GM19372 (cell line): Measurements from ENCODE around the gene PTPRD.
"Not testable (repeated sequence)": the region's sequence is repeated elsewhere in the genome, so short reads cannot be mapped to it uniquely, and the experiment has no call there.

Experiments used
- ATAC-seq: cut with Tn5 transposase; IDR thresholded peaks from one replicate; pipeline ENCODE4 v1.9.1; 2021; ENCODE audit warnings: mild to moderate bottlenecking, low read depth, moderate library complexity; ENCODE audit not compliant: unreplicated experiment

The PTPRD gene

GRCh38 chr9:10488937-10489336 lies 123.9 kb downstream of the PTPRD start:
- no peak for ATAC-seq

- no peak for ATAC-seq
Measured at GRCh38 chr9:10479172-10479571, 133.6 kb downstream of the PTPRD start.

GRCh38 chr9:10449201-10449617 lies 163.6 kb downstream of the PTPRD start:
- ATAC-seq, result not testable (repeated sequence)

GRCh38 chr9:10447036-10447435 lies 165.8 kb downstream of the PTPRD start:
- ATAC-seq, result no peak

GRCh38 chr9:10443868-10444204 lies 169.0 kb downstream of the PTPRD start:
- no peak for ATAC-seq

- no peak for ATAC-seq
Measured at GRCh38 chr9:10443181-10443867, 169.5 kb downstream of the PTPRD start.

GRCh38 chr9:10438955-10439354 lies 173.8 kb downstream of the PTPRD start:
- ATAC-seq, result no peak

GRCh38 chr9:10436756-10437155 lies 176.0 kb downstream of the PTPRD start:
- no peak for ATAC-seq

GRCh38 chr9:10434412-10434811 lies 178.4 kb downstream of the PTPRD start:
- ATAC-seq, result no peak

GRCh38 chr9:10411272-10411671 lies 201.5 kb downstream of the PTPRD start:
- ATAC-seq, result no peak

GRCh38 chr9:10403283-10403682 lies 209.5 kb downstream of the PTPRD start:
- no peak for ATAC-seq

- no peak for ATAC-seq
Measured at GRCh38 chr9:10396615-10397014, 216.2 kb downstream of the PTPRD start.

GRCh38 chr9:10387282-10387681 lies 225.5 kb downstream of the PTPRD start:
- ATAC-seq, result no peak

- no peak for ATAC-seq
Measured at GRCh38 chr9:10371824-10372223, 241.0 kb downstream of the PTPRD start.

GRCh38 chr9:10366171-10366779 lies 246.5 kb downstream of the PTPRD start:
- peak; percentile 95 for ATAC-seq

- ATAC-seq, result no peak
Measured at GRCh38 chr9:10354591-10354990, 258.2 kb downstream of the PTPRD start.

- ATAC-seq, result not testable (repeated sequence)
Measured at GRCh38 chr9:10345621-10346020, 267.2 kb downstream of the PTPRD start.

- no peak for ATAC-seq
Measured at GRCh38 chr9:10341057-10341456, 271.7 kb downstream of the PTPRD start.

- no peak for ATAC-seq
Measured at GRCh38 chr9:10339152-10339551, 273.6 kb downstream of the PTPRD start.

GRCh38 chr9:10331157-10331556 lies 281.6 kb downstream of the PTPRD start:
- no peak for ATAC-seq

GRCh38 chr9:10282084-10282483 lies 330.7 kb downstream of the PTPRD start:
- ATAC-seq, result no peak

GRCh38 chr9:10274988-10275387 lies 337.8 kb downstream of the PTPRD start:
- no peak for ATAC-seq
